HG02852 (cell line): ENCODE data around the gene SOD3.

ENCODE experiments used
- ATAC-seq: cut with Tn5 transposase; IDR thresholded peaks from one replicate; pipeline ENCODE4 v1.9.1; 2021; ENCODE audit warnings: mild to moderate bottlenecking, moderate library complexity; ENCODE audit not compliant: unreplicated experiment

The SOD3 gene

GRCh38 chr4:24794916-24795665 lies at the start of gene SOD3:
SOD3 (plus strand) TSS chr4:24795573; CDS start chr4:24799522, 3,949 bp downstream.
- ATAC-seq, result no peak

GRCh38 chr4:24747234-24747975 lies 48.0 kb upstream of the SOD3 start:
- no peak for ATAC-seq

- ATAC-seq, result no peak
Observed at GRCh38 chr4:24748023-24748422, 47.4 kb upstream of the SOD3 start.

GRCh38 chr4:24748758-24749350 lies 46.5 kb upstream of the SOD3 start:
- ATAC-seq, result no peak

- no peak for ATAC-seq
Observed at GRCh38 chr4:24750106-24750505, 45.3 kb upstream of the SOD3 start.

GRCh38 chr4:24751926-24752539 lies 43.3 kb upstream of the SOD3 start:
- no peak for ATAC-seq

- ATAC-seq, result peak; percentile 57
Observed at GRCh38 chr4:24753519-24753918, 41.9 kb upstream of the SOD3 start.

GRCh38 chr4:24754571-24754970 lies 40.8 kb upstream of the SOD3 start:
- ATAC-seq, result no peak

GRCh38 chr4:24763631-24764297 lies 31.6 kb upstream of the SOD3 start:
- ATAC-seq, result no peak

- ATAC-seq, result no peak
Observed at GRCh38 chr4:24764345-24764744, 31.0 kb upstream of the SOD3 start.

- no peak for ATAC-seq
Observed at GRCh38 chr4:24765376-24765988, 29.9 kb upstream of the SOD3 start.

GRCh38 chr4:24768006-24768405 lies 27.4 kb upstream of the SOD3 start:
- ATAC-seq, result peak; percentile 3

GRCh38 chr4:24768604-24769003 lies 26.8 kb upstream of the SOD3 start:
- ATAC-seq, result peak; percentile 70

GRCh38 chr4:24769571-24769970 lies 25.8 kb upstream of the SOD3 start:
- ATAC-seq, result no peak

GRCh38 chr4:24770032-24770584 lies 25.3 kb upstream of the SOD3 start:
- ATAC-seq, result peak; percentile 74

GRCh38 chr4:24770667-24771066 lies 24.7 kb upstream of the SOD3 start:
- ATAC-seq, result no peak

- no peak for ATAC-seq
Observed at GRCh38 chr4:24771241-24771640, 24.1 kb upstream of the SOD3 start.

- ATAC-seq, result no peak
Observed at GRCh38 chr4:24772061-24772705, 23.2 kb upstream of the SOD3 start.

GRCh38 chr4:24772952-24773351 lies 22.4 kb upstream of the SOD3 start:
- no peak for ATAC-seq

- no peak for ATAC-seq
Observed at GRCh38 chr4:24774452-24774851, 20.9 kb upstream of the SOD3 start.
